Measurements from ENCODE around the gene GGT7.
"Not testable (repeated sequence)": the region's sequence is repeated elsewhere in the genome, so short reads cannot be mapped to it uniquely, and the experiment has no call there.

The GGT7 gene

GRCh38 chr20:34843421-34843820, 29.2 kb downstream of the GGT7 start:
- DNase-seq: no peak

- no peak for DNase-seq
Observed at GRCh38 chr20:34842143-34842542, 30.5 kb downstream of the GGT7 start.

- DNase-seq: peak; percentile 58
Observed at GRCh38 chr20:34834459-34834893, 38.2 kb downstream of the GGT7 start.

GRCh38 chr20:34831936-34832335, 40.7 kb downstream of the GGT7 start:
- DNase-seq: no peak

GRCh38 chr20:34829191-34829590, 43.5 kb downstream of the GGT7 start:
- DNase-seq: no peak

- peak; percentile 69 for DNase-seq
Observed at GRCh38 chr20:34825530-34826362, 46.9 kb downstream of the GGT7 start, which contains the start of gene NCOA6. TSS of gene NCOA6 (minus strand) at chr20:34825651. CDS start at chr20:34782355, 43,296 bp downstream.

- DNase-seq: peak; percentile 60
Observed at GRCh38 chr20:34824806-34825529, 47.7 kb downstream of the GGT7 start.

- peak; percentile 39 for DNase-seq
Observed at GRCh38 chr20:34824452-34824805, 48.2 kb downstream of the GGT7 start.

GRCh38 chr20:34824026-34824425, 48.6 kb downstream of the GGT7 start:
- no peak for DNase-seq

GRCh38 chr20:34820805-34821578, 51.7 kb downstream of the GGT7 start:
- DNase-seq: no peak

- DNase-seq: no peak
Observed at GRCh38 chr20:34817801-34818200, 54.9 kb downstream of the GGT7 start.

- no peak for DNase-seq
Observed at GRCh38 chr20:34817072-34817471, 55.6 kb downstream of the GGT7 start.

GRCh38 chr20:34815636-34816035, 57.0 kb downstream of the GGT7 start:
- no peak for DNase-seq

GRCh38 chr20:34808583-34808982, 64.1 kb downstream of the GGT7 start:
- DNase-seq: no peak

GRCh38 chr20:34807944-34808465, 64.7 kb downstream of the GGT7 start:
- DNase-seq: not testable (repeated sequence)

GRCh38 chr20:34806255-34806654, 66.4 kb downstream of the GGT7 start:
- DNase-seq: no peak

GRCh38 chr20:34798871-34799270, 73.8 kb downstream of the GGT7 start:
- DNase-seq: no peak

- DNase-seq: no peak
Observed at GRCh38 chr20:34798328-34798727, 74.3 kb downstream of the GGT7 start.

- DNase-seq: no peak
Observed at GRCh38 chr20:34797012-34797995, 75.4 kb downstream of the GGT7 start.
